Epithelial cell of proximal tubule (primary cell): ENCODE measurements around the gene SMTNL2. TPM values are rescaled to one million over a fixed set of nuclear protein-coding genes. Genes with fewer than 3 reads are reported as not detected.
"Not testable (repeated sequence)": the region's sequence is repeated elsewhere in the genome, so short reads cannot be mapped to it uniquely, and the experiment has no call there.

Experiments
- DNase-seq: peaks from one replicate; pipeline ENCODE4 v3.0.0-alpha.2; 2011; ENCODE audit warnings: low read depth
- H3K4me3 ChIP-seq: 2 replicates; pipeline ENCODE4 v1.5.1; 2011; ENCODE audit warnings: low read depth, mild to moderate bottlenecking, low read length
- total RNA-seq: library from RNA; depleted of rRNA; stranded (reverse); fragments of >200 nt; gene quantifications from 2 replicates; pipeline ENCODE4 v1.2.3, GENCODE V29; 2015
- TF ChIP-seq, protein P1 (sequence below): conservative IDR thresholded peaks from 2 replicates; pipeline ENCODE4 v1.5.1; 2012; ENCODE audit warnings: low read depth, mild to moderate bottlenecking, low read length

SMTNL2 gene
- total RNA-seq, 1 donor from 2014 or later = 1.3 TPM

DNA sequence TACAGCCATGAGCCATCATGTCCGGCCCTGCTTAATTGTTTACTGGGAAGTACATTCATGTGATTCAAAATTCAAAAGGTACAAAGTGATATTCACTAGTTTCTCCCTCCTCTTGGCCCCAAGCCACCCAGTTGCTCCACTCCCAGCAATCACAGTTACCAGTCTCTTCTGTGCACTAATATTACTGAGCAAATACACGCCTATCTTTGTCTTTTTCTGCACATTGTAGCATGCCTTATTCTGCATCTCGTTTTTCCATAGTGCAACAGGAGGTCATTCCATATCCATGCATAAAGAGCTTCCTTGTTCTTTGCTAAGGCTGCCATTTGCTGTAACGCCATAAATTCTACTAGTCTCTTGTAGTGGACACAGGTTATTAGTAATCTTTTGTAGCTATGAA, 59.3 kb downstream of the SMTNL2 start:
- DNase-seq = no peak
- TF ChIP-seq, protein P1, sequence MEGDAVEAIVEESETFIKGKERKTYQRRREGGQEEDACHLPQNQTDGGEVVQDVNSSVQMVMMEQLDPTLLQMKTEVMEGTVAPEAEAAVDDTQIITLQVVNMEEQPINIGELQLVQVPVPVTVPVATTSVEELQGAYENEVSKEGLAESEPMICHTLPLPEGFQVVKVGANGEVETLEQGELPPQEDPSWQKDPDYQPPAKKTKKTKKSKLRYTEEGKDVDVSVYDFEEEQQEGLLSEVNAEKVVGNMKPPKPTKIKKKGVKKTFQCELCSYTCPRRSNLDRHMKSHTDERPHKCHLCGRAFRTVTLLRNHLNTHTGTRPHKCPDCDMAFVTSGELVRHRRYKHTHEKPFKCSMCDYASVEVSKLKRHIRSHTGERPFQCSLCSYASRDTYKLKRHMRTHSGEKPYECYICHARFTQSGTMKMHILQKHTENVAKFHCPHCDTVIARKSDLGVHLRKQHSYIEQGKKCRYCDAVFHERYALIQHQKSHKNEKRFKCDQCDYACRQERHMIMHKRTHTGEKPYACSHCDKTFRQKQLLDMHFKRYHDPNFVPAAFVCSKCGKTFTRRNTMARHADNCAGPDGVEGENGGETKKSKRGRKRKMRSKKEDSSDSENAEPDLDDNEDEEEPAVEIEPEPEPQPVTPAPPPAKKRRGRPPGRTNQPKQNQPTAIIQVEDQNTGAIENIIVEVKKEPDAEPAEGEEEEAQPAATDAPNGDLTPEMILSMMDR = no peak
- H3K4me3 ChIP-seq = no peak overlapping the region

DNA sequence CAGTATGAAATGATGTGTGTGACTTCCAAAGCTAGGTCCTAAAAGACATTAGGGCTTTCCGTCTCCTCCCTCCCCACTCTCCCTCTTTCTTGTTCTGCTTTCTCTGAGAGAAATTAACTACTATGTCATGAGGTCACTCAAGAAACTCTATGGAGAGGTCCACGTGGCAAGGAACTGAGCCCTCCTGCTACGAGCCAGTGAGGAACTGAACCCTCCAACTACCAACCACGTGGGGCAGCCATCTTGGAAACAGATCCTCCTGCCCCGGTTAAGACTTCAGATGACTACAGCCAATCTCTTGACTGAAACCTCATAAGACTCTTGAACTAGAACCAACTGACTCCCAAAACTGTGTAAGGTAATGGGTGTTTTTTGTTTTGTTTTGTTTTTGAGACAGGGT, 61.3 kb downstream of the SMTNL2 start:
- TF ChIP-seq, protein P1 = no peak
- H3K4me3 ChIP-seq = no peak overlapping the region
- no peak for DNase-seq

DNA sequence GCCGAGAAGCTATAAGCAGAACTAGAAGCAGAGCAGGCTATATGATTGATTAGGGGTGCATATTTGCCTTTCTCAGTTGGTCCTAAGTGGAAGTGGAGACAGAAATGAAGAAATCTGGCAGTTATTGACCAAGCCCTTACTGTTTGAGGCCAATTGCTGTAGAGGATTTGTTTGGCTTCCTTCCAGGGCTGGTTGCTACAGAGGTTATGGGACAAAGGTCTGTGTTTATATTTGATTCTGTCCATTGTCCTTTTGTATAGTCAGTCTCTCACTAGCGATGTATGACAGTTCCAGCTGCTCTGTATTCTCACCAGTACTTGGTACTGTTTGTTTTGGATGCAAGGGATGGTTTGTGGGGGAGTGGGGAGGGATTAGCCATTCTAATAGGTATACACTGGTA, 64.4 kb downstream of the SMTNL2 start:
- TF ChIP-seq, protein P1 = no peak
- DNase-seq = no peak
- no peak overlapping the region for H3K4me3 ChIP-seq

DNA sequence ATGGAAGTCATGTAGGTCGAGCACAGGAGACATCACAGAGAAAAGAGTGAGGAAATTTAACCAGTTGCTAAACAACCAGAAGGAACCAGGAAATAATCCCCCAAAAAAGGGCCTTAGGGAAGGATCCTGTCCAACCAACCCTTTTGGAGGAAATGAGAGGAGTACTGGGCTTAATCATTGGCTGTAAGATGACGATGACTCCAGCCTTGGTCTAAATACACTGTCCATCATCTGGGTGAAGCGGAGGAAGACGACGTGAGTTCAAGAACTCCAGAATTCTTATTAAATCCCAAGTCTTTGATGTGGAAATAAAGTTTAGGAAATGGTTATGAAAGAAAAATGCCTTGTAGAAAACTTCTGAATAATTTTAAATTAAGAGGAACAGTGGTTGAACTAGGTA, 68.7 kb downstream of the SMTNL2 start:
- H3K4me3 ChIP-seq = no peak overlapping the region
- TF ChIP-seq, protein P1 = no peak
- no peak for DNase-seq

DNA sequence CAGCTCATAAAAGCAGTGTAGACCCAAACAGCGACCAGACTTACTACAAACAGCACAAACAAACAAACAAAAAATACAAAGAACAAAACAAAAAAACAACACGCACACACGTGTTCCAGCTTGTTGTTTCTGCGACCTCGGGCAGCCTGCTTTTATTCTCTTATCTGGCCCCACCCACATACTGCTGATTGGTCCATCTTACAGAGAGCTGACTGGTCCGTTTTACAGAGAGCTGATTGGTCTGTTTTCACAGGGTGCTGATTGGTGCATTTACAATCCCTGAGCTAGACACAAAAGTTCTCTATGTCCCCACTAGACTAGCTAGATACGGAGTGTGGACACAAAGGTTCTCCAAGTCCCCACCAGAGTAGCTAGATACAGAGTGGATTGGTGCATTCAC, 71.6 kb downstream of the SMTNL2 start:
- not testable (repeated sequence) for DNase-seq, H3K4me3 ChIP-seq

DNA sequence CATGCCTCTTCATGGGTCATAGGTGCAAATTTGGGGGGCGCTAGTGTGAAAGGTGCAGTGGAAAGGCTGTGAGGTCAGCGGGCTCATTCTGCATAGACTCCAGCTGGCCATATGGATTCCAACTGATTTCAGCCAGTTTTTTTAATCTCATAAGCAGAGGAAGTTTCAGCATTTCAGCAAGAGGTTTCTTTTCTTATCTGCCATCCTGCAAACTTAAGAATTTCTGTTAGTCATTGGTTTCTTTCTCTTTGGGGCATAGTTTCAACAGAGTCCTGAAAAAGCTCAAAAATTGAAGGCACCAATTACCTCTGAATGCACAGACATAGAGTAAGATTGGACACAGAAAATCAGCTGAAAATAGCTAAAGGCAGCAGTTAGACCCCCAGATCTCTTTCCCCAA, 73.3 kb downstream of the SMTNL2 start:
- H3K4me3 ChIP-seq = no peak overlapping the region
- DNase-seq = no peak
- TF ChIP-seq, protein P1 = no peak

Other genes starting within 250 kb of the SMTNL2 start
- gene UBE2G1, start 217.9 kb upstream of the SMTNL2 start, total RNA-seq = 65.4 and 68.1 TPM in 2 replicates
- gene SPNS3, start 150.6 kb upstream of the SMTNL2 start, total RNA-seq = 0.75 and 3.0 TPM in 2 replicates
- gene SPNS2, start 85.6 kb upstream of the SMTNL2 start, total RNA-seq = 110 and 162 TPM in 2 replicates
- 70.9 and 140 TPM in 2 replicates for gene MYBBP1A, start 29.1 kb upstream of the SMTNL2 start, total RNA-seq
- gene GGT6, start 24.0 kb upstream of the SMTNL2 start, total RNA-seq = 0.80 and 0.86 TPM in 2 replicates
- gene ALOX15, start 57.1 kb downstream of the SMTNL2 start, total RNA-seq = 0.14 TPM in 1 of 2 replicates, not detected in the other
- gene PELP1, start 119.6 kb downstream of the SMTNL2 start, total RNA-seq = 25.8 and 55.9 TPM in 2 replicates
- 19.9 and 20.0 TPM in 2 replicates for gene ARRB2, start 126.1 kb downstream of the SMTNL2 start, total RNA-seq
- 26.6 and 27.2 TPM in 2 replicates for gene MED11, start 146.9 kb downstream of the SMTNL2 start, total RNA-seq
- gene ZMYND15, start 155.3 kb downstream of the SMTNL2 start, total RNA-seq = 0.36 and 1.5 TPM in 2 replicates
- gene CXCL16, start 155.4 kb downstream of the SMTNL2 start, total RNA-seq = 19.0 and 32.3 TPM in 2 replicates
- gene TM4SF5, start 187.4 kb downstream of the SMTNL2 start, total RNA-seq = not detected in 2 replicates
- gene VMO1, start 201.8 kb downstream of the SMTNL2 start, total RNA-seq = not detected in 2 replicates
- gene GLTPD2, start 204.4 kb downstream of the SMTNL2 start, total RNA-seq = not detected in 2 replicates
- 264 and 337 TPM in 2 replicates for gene PSMB6, start 211.6 kb downstream of the SMTNL2 start, total RNA-seq
- gene PLD2, start 222.6 kb downstream of the SMTNL2 start, total RNA-seq = 15.7 and 19.5 TPM in 2 replicates
- 20.5 and 39.9 TPM in 2 replicates for gene MINK1, start 248.8 kb downstream of the SMTNL2 start, total RNA-seq